ENCODE results near the gene DHRS4. TPM values are rescaled to one million over a fixed set of nuclear protein-coding genes. Genes with fewer than 3 reads are reported as not detected.

The DHRS4 gene
- total and polyA plus RNA-seq, 2 of the 13 experiments (the other 11 are each of a cell fraction or from before 2014, with no cell fraction given), result 23.9 to 45.1 TPM

DNA sequence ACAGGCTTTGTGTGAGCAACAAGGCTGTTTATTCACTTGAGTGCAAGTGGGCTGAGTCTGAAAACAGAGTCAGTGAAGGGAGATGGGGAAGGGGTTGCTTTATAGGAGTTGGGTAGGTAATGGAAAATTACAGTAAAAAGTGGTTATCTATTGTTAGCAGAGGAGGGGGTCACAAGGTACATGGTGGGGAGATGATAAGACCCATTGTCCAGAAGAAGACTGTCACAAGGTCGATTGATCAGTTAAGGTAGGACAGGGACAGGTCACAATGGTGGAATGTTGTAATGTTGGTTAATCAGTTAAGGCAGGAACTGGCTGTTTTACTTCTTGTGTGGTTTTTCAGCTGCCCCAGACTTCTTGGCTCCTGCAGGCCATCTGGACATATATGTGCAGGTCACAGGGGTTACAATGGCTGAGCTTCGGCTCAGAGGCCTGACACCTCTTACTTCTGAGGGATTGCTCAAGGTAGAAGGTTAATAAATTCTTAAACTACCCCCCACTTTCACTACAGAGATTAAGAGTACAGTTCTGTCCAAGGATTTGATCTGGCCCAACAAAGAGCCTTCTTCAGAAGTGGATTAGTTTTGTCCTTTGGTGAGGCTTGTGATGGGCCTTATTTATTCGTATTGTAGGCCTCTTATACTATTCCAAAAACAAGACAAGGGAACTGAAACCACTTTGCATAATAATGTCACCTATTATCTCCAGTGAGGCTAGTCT is 13.8 kb upstream of the DHRS4 start (continued):
- 0 out of 2 replicates have a peak, but pooled peaks have one; percentile 41 for TF ChIP-seq PHF21A (CRISPR knock-in tag; IDR thresholded peaks at IDR 0.05)
- 0 out of 2 replicates have a peak, but pooled peaks have one; percentile 23 for TF ChIP-seq RCOR2 (CRISPR knock-in tag; IDR thresholded peaks at IDR 0.05)
- TF ChIP-seq ZNF337 (CRISPR knock-in tag; IDR thresholded peaks at IDR 0.05; ENCODE audit: borderline replicate concordance, low read depth), result peak; percentile 35; the same call in 1 of the 2 replicates
- TF ChIP-seq, protein P1, sequence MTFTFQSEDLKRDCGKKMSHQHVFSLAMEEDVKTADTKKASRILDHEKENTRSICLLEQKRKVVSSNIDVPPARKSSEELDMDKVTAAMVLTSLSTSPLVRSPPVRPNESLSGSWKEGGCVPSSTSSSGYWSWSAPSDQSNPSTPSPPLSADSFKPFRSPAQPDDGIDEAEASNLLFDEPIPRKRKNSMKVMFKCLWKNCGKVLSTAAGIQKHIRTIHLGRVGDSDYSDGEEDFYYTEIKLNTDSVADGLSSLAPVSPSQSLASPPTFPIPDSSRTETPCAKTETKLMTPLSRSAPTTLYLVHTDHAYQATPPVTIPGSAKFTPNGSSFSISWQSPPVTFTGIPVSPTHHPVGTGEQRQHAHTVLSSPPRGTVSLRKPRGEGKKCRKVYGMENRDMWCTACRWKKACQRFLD (CRISPR knock-in tag; IDR thresholded peaks at IDR 0.05; ENCODE audit: borderline replicate concordance), result no peak
- TF ChIP-seq, protein P2, sequence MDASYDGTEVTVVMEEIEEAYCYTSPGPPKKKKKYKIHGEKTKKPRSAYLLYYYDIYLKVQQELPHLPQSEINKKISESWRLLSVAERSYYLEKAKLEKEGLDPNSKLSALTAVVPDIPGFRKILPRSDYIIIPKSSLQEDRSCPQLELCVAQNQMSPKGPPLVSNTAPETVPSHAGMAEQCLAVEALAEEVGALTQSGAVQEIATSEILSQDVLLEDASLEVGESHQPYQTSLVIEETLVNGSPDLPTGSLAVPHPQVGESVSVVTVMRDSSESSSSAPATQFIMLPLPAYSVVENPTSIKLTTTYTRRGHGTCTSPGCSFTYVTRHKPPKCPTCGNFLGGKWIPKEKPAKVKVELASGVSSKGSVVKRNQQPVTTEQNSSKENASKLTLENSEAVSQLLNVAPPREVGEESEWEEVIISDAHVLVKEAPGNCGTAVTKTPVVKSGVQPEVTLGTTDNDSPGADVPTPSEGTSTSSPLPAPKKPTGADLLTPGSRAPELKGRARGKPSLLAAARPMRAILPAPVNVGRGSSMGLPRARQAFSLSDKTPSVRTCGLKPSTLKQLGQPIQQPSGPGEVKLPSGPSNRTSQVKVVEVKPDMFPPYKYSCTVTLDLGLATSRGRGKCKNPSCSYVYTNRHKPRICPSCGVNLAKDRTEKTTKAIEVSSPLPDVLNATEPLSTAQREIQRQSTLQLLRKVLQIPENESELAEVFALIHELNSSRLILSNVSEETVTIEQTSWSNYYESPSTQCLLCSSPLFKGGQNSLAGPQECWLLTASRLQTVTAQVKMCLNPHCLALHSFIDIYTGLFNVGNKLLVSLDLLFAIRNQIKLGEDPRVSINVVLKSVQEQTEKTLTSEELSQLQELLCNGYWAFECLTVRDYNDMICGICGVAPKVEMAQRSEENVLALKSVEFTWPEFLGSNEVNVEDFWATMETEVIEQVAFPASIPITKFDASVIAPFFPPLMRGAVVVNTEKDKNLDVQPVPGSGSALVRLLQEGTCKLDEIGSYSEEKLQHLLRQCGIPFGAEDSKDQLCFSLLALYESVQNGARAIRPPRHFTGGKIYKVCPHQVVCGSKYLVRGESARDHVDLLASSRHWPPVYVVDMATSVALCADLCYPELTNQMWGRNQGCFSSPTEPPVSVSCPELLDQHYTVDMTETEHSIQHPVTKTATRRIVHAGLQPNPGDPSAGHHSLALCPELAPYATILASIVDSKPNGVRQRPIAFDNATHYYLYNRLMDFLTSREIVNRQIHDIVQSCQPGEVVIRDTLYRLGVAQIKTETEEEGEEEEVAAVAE (CRISPR knock-in tag; IDR thresholded peaks at IDR 0.05; ENCODE audit: borderline replicate concordance), result no peak
- TF ChIP-seq ZSCAN31 (CRISPR knock-in tag; IDR thresholded peaks at IDR 0.05; ENCODE audit: low read depth), result no peak
- TF ChIP-seq, protein P3, sequence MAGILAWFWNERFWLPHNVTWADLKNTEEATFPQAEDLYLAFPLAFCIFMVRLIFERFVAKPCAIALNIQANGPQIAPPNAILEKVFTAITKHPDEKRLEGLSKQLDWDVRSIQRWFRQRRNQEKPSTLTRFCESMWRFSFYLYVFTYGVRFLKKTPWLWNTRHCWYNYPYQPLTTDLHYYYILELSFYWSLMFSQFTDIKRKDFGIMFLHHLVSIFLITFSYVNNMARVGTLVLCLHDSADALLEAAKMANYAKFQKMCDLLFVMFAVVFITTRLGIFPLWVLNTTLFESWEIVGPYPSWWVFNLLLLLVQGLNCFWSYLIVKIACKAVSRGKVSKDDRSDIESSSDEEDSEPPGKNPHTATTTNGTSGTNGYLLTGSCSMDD (CRISPR knock-in tag; IDR thresholded peaks at IDR 0.05), result no peak
- no peak for TF ChIP-seq ZNF839 (CRISPR knock-in tag; IDR thresholded peaks at IDR 0.05; ENCODE audit: borderline replicate concordance)
- TF ChIP-seq ELF1 (CRISPR knock-in tag; IDR thresholded peaks at IDR 0.05), result no peak
- peak; percentile 58; the same call in 1 of the 2 replicates for TF ChIP-seq ZNF543 (CRISPR knock-in tag; IDR thresholded peaks at IDR 0.05)
- TF ChIP-seq MYNN (CRISPR knock-in tag; IDR thresholded peaks at IDR 0.05; ENCODE audit: low read depth), result no peak
- no peak for TF ChIP-seq SRSF4 (IDR thresholded peaks at IDR 0.05; ENCODE audit: low read depth, low read length, poor library complexity, severe bottlenecking)
- TF ChIP-seq, protein P4, sequence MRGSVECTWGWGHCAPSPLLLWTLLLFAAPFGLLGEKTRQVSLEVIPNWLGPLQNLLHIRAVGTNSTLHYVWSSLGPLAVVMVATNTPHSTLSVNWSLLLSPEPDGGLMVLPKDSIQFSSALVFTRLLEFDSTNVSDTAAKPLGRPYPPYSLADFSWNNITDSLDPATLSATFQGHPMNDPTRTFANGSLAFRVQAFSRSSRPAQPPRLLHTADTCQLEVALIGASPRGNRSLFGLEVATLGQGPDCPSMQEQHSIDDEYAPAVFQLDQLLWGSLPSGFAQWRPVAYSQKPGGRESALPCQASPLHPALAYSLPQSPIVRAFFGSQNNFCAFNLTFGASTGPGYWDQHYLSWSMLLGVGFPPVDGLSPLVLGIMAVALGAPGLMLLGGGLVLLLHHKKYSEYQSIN (CRISPR knock-in tag; IDR thresholded peaks at IDR 0.05; ENCODE audit: borderline replicate concordance), result no peak
- TF ChIP-seq, protein P5, sequence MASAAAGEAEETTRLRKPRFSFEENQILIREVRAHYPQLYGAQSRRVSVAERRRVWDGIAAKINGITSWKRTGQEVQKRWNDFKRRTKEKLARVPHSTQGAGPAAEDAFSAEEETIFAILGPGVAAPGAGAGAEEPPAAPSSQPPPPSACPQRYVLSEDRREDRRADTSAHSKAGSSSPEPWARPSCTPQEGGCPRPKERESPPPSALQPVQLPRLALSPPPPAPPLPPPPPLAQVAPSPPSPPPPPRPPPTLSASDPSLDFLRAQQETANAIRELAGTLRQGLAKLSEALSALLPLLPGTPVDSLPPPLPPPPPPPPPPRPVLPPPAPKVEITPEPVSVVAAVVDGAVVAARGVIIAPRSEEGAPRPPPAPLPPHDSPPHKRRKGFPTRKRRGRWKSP (CRISPR knock-in tag; IDR thresholded peaks at IDR 0.05), result no peak
- TF ChIP-seq ZNF782 (CRISPR knock-in tag; IDR thresholded peaks at IDR 0.05; ENCODE audit: borderline replicate concordance), result no peak; the same call in 1 of the 2 replicates
- no peak for TF ChIP-seq HOXD1 (CRISPR knock-in tag; IDR thresholded peaks at IDR 0.05)
- TF ChIP-seq FOXA1 (IDR thresholded peaks at IDR 0.05), result no peak; the same call in 1 of the 2 replicates
- peak; percentile 36; the same call in 1 of the 2 replicates for TF ChIP-seq FOXA1 (CRISPR knock-in tag; IDR thresholded peaks at IDR 0.05)
- TF ChIP-seq ZNF746 (CRISPR knock-in tag; IDR thresholded peaks at IDR 0.05), result no peak; the same call in 1 of the 2 replicates
